Cardiac muscle cell (in vitro differentiated cells and primary cell): ENCODE data around the gene PXK. TPM values are rescaled to one million over a fixed set of nuclear protein-coding genes. Genes with fewer than 3 reads are reported as not detected.
"Not testable (repeated sequence)": the region's sequence is repeated elsewhere in the genome, so short reads cannot be mapped to it uniquely, and the experiment has no call there.

Experiments used
- DNase-seq, 2 donors: peaks; one replicate each; pipeline versions ENCODE4 v3.0.0 to v3.0.0-alpha.2; 2010 to 2017; ENCODE audit warnings: low read depth in 1 of 2, low spot score in 1 of 2
- H3K27ac ChIP-seq: fragments of 200-600 bp; sonication (generic); 2 replicates; pipeline ENCODE4 v1.5.1; 2016
- H3K27me3 ChIP-seq: fragments of 200-600 bp; sonication (generic); 2 replicates; pipeline ENCODE4 v1.6.0; 2016; ENCODE audit warnings: control low read depth
- H3K36me3 ChIP-seq: fragments of 200-600 bp; sonication (generic); 2 replicates; pipeline ENCODE4 v1.5.1; 2016; ENCODE audit warnings: control low read depth
- H3K4me1 ChIP-seq: fragments of 200-600 bp; sonication (generic); 2 replicates; pipeline ENCODE4 v1.8.1; 2017; ENCODE audit warnings: low read depth, mild to moderate bottlenecking, mixed run types
- H3K4me3 ChIP-seq: fragments of 200-600 bp; sonication (generic); 2 replicates; pipeline ENCODE4 v1.5.1; 2016; ENCODE audit warnings: mild to moderate bottlenecking
- H3K9me3 ChIP-seq: fragments of 200-600 bp; sonication (generic); 2 replicates; pipeline ENCODE4 v1.5.1; 2017; ENCODE audit warnings: low read depth, mild to moderate bottlenecking, control low read depth
- polyA plus RNA-seq: library from polyadenylated mRNA; unstranded; fragments of >200 nt; fragmentation: Nextera tagmentation; extraction: Ambion mirVana; gene quantifications from 2 replicates; pipeline ENCODE4 v1.2.1, GENCODE V29; 2016
- total RNA-seq: library from RNA; depleted of rRNA; stranded (reverse); fragments of >200 nt; gene quantifications from 2 replicates; pipeline ENCODE4 v1.2.3, GENCODE V29; 2016
- TF ChIP-seq, protein P1 (sequence below): IDR thresholded peaks from 2 replicates; pipeline ENCODE4 v1.5.1; 2012; ENCODE audit warnings: low read depth, mild to moderate bottlenecking, low read length

Gene PXK
- total and polyA plus RNA-seq, 2 experiments from 2014 or later = 18.1 to 26.8 TPM

DNA sequence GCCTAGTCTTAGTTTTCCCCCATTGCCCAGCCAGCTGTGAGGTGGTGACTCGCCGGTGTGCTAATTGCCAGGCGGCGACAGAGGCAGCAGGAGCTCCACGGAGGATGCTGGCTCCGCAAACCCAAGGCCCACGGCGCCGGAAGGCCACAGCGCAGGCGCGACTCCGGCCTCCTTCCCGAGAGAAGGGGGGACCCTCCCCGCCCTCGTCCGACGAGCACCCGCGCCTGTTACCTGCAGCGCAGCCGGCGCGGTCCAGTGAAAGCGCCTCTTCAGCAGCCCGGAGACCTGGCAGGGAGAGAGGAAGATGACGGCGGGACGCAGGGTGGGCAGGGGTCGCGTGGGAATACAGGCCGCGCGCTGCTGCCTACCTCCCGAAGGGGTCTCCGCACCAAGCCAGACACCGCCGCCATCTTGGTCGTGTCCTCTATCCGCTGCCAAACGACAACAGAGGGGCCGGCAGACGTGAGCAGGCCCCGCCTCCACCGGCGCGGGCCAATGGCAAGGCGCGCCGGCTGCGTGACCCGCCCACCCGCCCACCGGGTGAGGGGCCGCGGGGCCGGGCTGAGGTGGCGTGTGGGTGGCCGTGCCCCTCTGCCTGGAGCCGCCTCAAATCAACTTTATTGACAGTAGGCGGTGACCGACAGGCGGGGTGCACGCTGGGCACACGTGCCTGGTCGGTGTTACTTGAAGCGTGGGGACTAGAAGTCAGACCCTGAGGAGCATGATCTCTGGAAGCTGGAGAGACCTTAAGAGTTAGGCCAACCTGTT, 100.9 kb downstream of the PXK start, which contains the start of gene PDHB:
Gene PDHB, minus strand, starts transcription at position 433 of the 768 bp plus-strand sequence. Its CDS starts 23 bp downstream, at position 410.
- TF ChIP-seq, protein P1, sequence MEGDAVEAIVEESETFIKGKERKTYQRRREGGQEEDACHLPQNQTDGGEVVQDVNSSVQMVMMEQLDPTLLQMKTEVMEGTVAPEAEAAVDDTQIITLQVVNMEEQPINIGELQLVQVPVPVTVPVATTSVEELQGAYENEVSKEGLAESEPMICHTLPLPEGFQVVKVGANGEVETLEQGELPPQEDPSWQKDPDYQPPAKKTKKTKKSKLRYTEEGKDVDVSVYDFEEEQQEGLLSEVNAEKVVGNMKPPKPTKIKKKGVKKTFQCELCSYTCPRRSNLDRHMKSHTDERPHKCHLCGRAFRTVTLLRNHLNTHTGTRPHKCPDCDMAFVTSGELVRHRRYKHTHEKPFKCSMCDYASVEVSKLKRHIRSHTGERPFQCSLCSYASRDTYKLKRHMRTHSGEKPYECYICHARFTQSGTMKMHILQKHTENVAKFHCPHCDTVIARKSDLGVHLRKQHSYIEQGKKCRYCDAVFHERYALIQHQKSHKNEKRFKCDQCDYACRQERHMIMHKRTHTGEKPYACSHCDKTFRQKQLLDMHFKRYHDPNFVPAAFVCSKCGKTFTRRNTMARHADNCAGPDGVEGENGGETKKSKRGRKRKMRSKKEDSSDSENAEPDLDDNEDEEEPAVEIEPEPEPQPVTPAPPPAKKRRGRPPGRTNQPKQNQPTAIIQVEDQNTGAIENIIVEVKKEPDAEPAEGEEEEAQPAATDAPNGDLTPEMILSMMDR = no peak
- H3K4me1 ChIP-seq = peaks cover 6% of the 10 kb centered on the region
- H3K36me3 ChIP-seq = peaks cover 33% of the 10 kb centered on the region
- H3K4me3 ChIP-seq = peak within 1 kb of the TSS; percentile 71
- H3K27ac ChIP-seq = peak within 1 kb of the TSS; percentile 97
- no peaks in the 10 kb centered on the region for H3K9me3 ChIP-seq
- H3K27me3 ChIP-seq = no peaks in the 10 kb centered on the region
- DNase-seq = peak; percentile 92 to 95

DNA sequence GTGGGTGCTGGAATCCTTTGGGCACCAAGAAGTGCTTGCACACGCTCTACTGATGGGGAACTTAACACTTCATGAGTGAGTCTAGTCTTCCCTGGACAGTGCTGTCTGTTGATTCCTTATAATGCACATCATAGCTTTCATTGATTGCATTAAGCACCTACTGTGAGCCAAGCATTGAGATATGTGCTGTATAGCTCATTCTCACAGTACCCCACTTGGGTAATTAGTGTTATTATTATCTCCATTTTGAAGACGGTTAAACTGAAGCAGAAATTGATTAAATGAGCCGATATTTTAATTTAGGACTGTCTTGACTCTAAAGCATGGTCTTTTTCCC, 101.4 kb downstream of the PXK start:
- peaks cover 28% of the 10 kb centered on the region for H3K36me3 ChIP-seq
- H3K4me1 ChIP-seq = peaks cover 6% of the 10 kb centered on the region
- H3K27ac ChIP-seq = peak overlapping the region; percentile 97
- TF ChIP-seq, protein P1 = no peak
- no peaks in the 10 kb centered on the region for H3K9me3 ChIP-seq
- peak overlapping the region; percentile 71 for H3K4me3 ChIP-seq
- no peak for DNase-seq
- no peaks in the 10 kb centered on the region for H3K27me3 ChIP-seq

DNA sequence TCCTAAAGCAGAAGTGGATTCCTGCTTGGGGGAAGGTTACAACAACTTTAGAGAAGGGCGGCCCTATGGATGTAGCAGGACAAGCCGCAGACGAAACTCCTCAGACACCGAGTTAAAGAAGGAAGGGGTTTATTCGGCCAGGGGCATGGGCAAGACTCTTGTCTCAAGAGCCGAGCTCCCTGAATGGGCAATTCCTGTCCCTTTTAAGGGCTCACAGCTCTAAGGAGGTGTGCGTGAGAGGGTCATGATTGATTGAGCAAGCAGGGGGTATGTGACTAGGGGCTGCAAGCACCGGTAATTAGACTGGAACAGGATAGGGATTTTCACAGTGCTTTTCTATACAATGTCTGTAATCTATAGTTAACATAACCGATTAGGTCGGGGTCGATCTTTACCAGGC, 101.8 kb downstream of the PXK start:
- Histone ChIP-seq H3K4me3 (no peak overlapping the region), H3K9me3 (no peaks in the 10 kb centered on the region), H3K27me3 (no peaks in the 10 kb centered on the region), H3K27ac (peak overlapping the region; percentile 97), H3K4me1 (peaks cover 6% of the 10 kb centered on the region), H3K36me3 (peaks cover 24% of the 10 kb centered on the region)
- DNase-seq = no peak
- TF ChIP-seq, protein P1 = no peak

DNA sequence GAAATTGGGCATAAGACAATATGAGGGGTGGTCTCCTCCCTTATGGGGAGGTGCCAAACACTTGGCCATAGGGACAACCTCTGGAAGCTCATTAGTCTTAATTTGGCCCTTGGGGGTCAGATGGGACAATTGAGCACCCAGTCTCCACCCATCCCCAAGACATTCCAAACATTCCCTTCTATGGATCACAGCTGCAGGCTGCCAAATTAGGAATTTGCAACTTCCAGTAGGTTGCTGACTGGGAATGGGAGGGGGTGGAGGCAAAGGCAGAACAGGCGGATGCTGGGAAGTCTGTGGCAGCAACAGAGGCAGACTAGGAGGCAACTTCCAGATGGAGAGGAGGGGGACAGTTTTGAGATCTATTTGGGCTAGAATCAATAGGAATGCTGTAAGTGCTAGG, 102.3 kb downstream of the PXK start:
- peak overlapping the region; percentile 97 for H3K27ac ChIP-seq
- DNase-seq = peak; percentile 56 to 82

DNA sequence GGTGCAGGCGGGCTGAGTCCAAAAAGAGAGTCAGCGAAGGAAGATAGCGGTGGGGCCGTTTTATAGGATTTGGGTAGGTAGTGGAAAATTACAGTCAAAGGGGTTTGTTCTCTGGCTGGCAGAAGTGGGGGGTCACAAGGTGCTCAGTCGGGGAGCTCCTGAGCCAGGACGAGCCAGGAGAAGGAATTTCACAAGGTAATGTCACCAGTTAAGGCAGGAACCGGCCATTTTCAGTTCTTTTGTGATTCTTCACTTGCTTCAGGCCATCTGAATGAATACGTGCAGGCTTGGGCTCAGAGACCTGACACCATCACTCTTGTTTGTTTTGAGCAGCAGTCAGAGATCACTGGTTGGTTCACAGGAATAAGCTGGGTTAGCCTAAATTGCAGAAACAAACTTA, 104.6 kb downstream of the PXK start:
- not testable (repeated sequence) for H3K4me1 ChIP-seq, H3K4me3 ChIP-seq, H3K36me3 ChIP-seq, H3K27me3 ChIP-seq, H3K9me3 ChIP-seq, H3K27ac ChIP-seq, DNase-seq

More for the DNA sequence above, 102.3 kb downstream of the PXK start:
- no peaks in the 10 kb centered on the region for H3K9me3 ChIP-seq
- peaks cover 19% of the 10 kb centered on the region for H3K36me3 ChIP-seq
- TF ChIP-seq, protein P1 = no peak
- H3K27me3 ChIP-seq = no peaks in the 10 kb centered on the region
- H3K4me3 ChIP-seq = no peak overlapping the region
- peaks cover 6% of the 10 kb centered on the region for H3K4me1 ChIP-seq

DNA sequence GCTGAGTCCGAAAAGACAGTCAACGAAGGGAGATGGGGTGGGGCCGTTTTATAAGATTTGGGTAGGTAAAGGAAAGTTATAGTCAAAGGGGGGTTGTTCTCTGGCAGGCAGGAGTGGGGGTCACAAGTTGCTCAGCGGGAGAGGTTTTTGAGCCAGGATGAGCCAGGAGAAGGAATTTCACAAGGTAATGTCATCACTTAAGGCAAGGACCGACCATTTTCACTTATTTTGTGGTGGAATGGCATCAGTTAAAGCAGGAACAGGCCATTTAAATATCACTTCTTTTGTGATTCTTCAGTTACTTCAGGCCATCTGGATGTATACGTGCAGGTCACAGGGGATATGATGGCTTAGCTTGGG, 108.3 kb downstream of the PXK start:
- DNase-seq, H3K36me3 ChIP-seq, H3K4me3 ChIP-seq, H3K4me1 ChIP-seq, H3K27me3 ChIP-seq, H3K9me3 ChIP-seq, H3K27ac ChIP-seq: not testable (repeated sequence)
